8988T (cell line): ENCODE data around the gene RANBP1.

Experiments
- DNase-seq: peaks from one replicate; pipeline ENCODE4 v3.0.0; 2011

RANBP1 gene

DNA sequence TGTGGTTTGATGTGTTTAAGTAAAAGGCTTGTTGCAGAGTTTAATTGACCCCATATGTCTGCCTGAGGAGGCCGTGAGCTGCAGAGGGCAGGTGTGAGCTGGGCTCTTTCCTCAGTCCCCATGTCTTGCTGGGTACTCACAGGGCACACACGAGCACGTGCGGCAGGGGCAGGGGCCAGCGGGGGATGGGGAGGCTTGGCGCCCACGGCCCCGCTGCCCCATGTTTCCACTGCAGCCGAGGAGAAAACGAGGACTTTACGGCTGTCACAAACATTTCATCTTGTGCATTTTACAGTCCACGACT, 59.6 kb downstream of the RANBP1 start:
- no peak for DNase-seq

DNA sequence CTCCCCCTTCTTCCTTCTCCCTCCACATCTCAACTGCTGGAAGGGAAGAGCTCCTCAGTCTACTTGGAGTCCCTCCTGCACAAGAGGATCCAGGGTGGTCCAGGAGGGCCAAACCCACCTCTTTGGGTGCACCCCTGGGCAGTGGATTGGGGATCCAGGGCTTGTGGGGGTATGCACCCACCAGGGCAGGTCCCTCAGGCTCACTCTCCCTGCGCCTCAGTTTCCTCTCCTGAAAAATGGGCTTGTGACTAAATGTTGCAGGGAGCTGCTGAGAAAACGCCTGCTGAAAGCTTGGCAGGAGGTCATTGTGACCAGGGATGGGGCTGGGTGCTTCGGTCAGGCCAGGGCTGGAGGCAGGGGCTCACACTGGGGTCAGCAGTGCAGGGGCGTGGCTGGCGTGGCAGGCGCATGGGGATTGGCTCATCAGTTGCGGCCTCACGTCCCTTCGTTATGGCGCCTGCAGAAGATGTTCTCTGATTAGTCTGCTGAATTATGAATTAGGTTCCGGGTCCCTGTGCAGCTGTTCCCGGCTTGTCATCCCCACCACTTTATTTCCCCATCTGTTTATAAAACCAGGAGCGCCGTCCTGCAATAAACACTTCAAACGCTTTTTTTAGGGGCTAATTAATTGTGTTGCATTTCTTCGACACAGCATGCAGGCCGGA, 60.6 kb downstream of the RANBP1 start:
- DNase-seq = no peak
